ENCODE measurements around the gene GLI3.

GRCh38 chr7:42117201-42117600 lies 119.8 kb downstream of the GLI3 start:
- no peak for TF ChIP-seq NR3C1 (CRISPR knock-in tag; conservative IDR thresholded peaks at IDR 0.05; ENCODE audit: low read depth)
- TF ChIP-seq FOXK1 (CRISPR knock-in tag; IDR thresholded peaks at IDR 0.05), result no peak

All from WTC11 (cell line).